K562 (cell line): Measurements from ENCODE around the gene STXBP6. TPM values are rescaled to one million over a fixed set of nuclear protein-coding genes. Genes with fewer than 3 reads are reported as not detected.

Source experiments
- ATF1 ChIP-seq, 2 experiments: fragments of 450-650 bp in 1 of 2; IDR thresholded peaks; 2 replicates each; pipeline ENCODE4 v1.6.1; 2016; ENCODE audit warnings: missing compliant biosample characterization in 1 of 2, missing genetic modification characterization in 1 of 2
- CREB1 ChIP-seq, 2 experiments: sonication (generic) in 1 of 2; formaldehyde crosslinking in 1 of 2; IDR thresholded peaks; 2 replicates each; pipeline versions ENCODE4 v1.6.1 to v1.8.0; 2012 to 2022; ENCODE audit warnings: inconsistent platforms in 1 of 2, mild to moderate bottlenecking in 1 of 2, missing genetic modification reagents in 1 of 2, moderate library complexity in 1 of 2
- HMGN3 ChIP-seq: IDR thresholded peaks from 2 replicates; pipeline ENCODE4 v1.6.1; 2011; ENCODE audit warnings: borderline replicate concordance, low read depth, mild to moderate bottlenecking, mixed read lengths, low read length; ENCODE audit not compliant: insufficient read length; ENCODE audit errors: extremely low read depth
- NFE2L1 ChIP-seq: fragments of 450-650 bp; IDR thresholded peaks from 2 replicates; pipeline ENCODE4 v1.6.1; 2016; ENCODE audit warnings: missing genetic modification characterization, low read depth, mild to moderate bottlenecking, missing compliant biosample characterization, moderate library complexity, borderline replicate concordance
- PTBP1 ChIP-seq: fragments of 200-400 bp; formaldehyde crosslinking; IDR thresholded peaks from 2 replicates; pipeline ENCODE4 v1.6.1; 2017; ENCODE audit warnings: low read depth, low read length
- TOE1 ChIP-seq, 2 experiments: fragments of 450-650 bp in 1 of 2; sonication (generic) in 1 of 2; formaldehyde crosslinking in 1 of 2; IDR thresholded peaks; 2 replicates each; pipeline versions ENCODE4 v1.7.1 to v1.8.0; 2016 to 2022; ENCODE audit warnings: borderline replicate concordance in 2 of 2, mild to moderate bottlenecking in 2 of 2, antibody characterized with exemption in 1 of 2, inconsistent platforms in 1 of 2, low read depth in 1 of 2, missing genetic modification reagents in 1 of 2, moderate library complexity in 1 of 2
- TRIM28 ChIP-seq: fragments of 450-650 bp; IDR thresholded peaks from 2 replicates; pipeline ENCODE4 v1.6.1; 2017
- ZEB2 ChIP-seq: fragments of 450-650 bp; IDR thresholded peaks from 2 replicates; pipeline ENCODE4 v1.6.1; 2016
- ZNF589 ChIP-seq: fragments of 200-800 bp; sonication (Bioruptor generic); IDR thresholded peaks from 2 replicates; pipeline ENCODE4 v1.6.1; 2016; ENCODE audit warnings: low read depth, missing genetic modification characterization, missing compliant biosample characterization
- polyA plus RNA-seq, 8 experiments: library from polyadenylated mRNA; depleted of rRNA in 4 of 8; stranded (reverse) in 5 of 8; unstranded in 3 of 8; fragments of >200 nt; fragmentation: Nextera tagmentation in 2 of 8; fragmentation: Illumina TruSeq in 1 of 8; extraction: Ambion mirVana in 2 of 8; extraction: Trizol in 1 of 8; gene quantifications; 2 replicates each; pipeline versions ENCODE4 v1.2.1 to v1.2.3, GENCODE V29; 2011 to 2014; ENCODE audit warnings: inconsistent platforms in 1 of 8, missing spikeins in 1 of 8
- total RNA-seq, 7 experiments: library from RNA; depleted of rRNA in 6 of 7; stranded (reverse); fragments of >200 nt in 6 of 7; fragmentation: Illumina TruSeq in 2 of 7; extraction: Trizol in 2 of 7; gene quantifications; 2 replicates each; pipeline versions ENCODE4 v1.2.1 to v1.2.3, GENCODE V29; 2011 to 2021; ENCODE audit warnings: low replicate concordance in 1 of 7
- TF ChIP-seq, protein P1 (sequence below): sonication (generic); formaldehyde crosslinking; IDR thresholded peaks from 2 replicates; pipeline ENCODE4 v1.8.0; 2022; ENCODE audit warnings: mild to moderate bottlenecking, missing genetic modification reagents
- TF ChIP-seq, protein P2 (sequence below): fragments of 150-350 bp; IDR thresholded peaks from 2 replicates; pipeline ENCODE4 v1.6.1; 2014; ENCODE audit warnings: low read depth, mild to moderate bottlenecking, low read length, borderline replicate concordance
- TF ChIP-seq, protein P3 (sequence below): fragments of 450-650 bp; IDR thresholded peaks from 2 replicates; pipeline ENCODE4 v1.7.0; 2016; ENCODE audit warnings: borderline replicate concordance
- TF ChIP-seq, protein P4 (sequence below): fragments of 450-650 bp; IDR thresholded peaks from 2 replicates; pipeline ENCODE4 v1.6.1; 2016; ENCODE audit warnings: missing biosample characterization, missing genetic modification characterization

The STXBP6 gene
- total and polyA plus RNA-seq, 9 of the 15 experiments (the other 6 are each of a cell fraction or from before 2014, with no cell fraction given), result 0.27 to 0.89 (median 0.59) TPM

DNA sequence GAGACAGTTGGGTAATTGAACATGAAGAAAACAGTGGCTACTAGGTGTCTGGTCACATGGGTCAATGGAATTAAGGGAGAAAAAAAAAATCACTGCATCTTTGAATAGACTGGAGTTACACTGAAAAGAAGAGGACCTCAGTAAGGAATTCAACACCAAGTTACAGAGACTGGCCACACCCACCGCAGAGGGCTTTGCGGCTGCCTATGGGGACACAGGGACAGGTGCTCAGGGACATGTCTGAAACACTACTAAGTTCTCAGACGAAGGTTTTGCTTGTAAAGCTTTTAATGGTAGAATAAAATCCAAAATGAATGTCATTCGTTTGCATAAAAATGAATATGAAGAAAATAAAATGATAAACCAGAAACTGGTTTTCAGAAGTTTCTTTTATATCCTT is 93.8 kb downstream of the STXBP6 start (continued):
- TF ChIP-seq TOE1 (IDR thresholded peaks at IDR 0.05; ENCODE audit: borderline replicate concordance), result no peak
- no peak for TF ChIP-seq TOE1 (CRISPR knock-in tag; IDR thresholded peaks at IDR 0.05; ENCODE audit: borderline replicate concordance, low read depth)
- TF ChIP-seq NFE2L1 (tag), result no peak
- no peak for TF ChIP-seq ATF1 (CRISPR knock-in tag; IDR thresholded peaks at IDR 0.05)
- TF ChIP-seq ATF1 (tag; IDR thresholded peaks at IDR 0.05), result no peak
- no peak for TF ChIP-seq HMGN3
- no peak for TF ChIP-seq PTBP1
- TF ChIP-seq, protein P1, sequence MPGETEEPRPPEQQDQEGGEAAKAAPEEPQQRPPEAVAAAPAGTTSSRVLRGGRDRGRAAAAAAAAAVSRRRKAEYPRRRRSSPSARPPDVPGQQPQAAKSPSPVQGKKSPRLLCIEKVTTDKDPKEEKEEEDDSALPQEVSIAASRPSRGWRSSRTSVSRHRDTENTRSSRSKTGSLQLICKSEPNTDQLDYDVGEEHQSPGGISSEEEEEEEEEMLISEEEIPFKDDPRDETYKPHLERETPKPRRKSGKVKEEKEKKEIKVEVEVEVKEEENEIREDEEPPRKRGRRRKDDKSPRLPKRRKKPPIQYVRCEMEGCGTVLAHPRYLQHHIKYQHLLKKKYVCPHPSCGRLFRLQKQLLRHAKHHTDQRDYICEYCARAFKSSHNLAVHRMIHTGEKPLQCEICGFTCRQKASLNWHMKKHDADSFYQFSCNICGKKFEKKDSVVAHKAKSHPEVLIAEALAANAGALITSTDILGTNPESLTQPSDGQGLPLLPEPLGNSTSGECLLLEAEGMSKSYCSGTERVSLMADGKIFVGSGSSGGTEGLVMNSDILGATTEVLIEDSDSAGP, result no peak
- TF ChIP-seq, protein P2, sequence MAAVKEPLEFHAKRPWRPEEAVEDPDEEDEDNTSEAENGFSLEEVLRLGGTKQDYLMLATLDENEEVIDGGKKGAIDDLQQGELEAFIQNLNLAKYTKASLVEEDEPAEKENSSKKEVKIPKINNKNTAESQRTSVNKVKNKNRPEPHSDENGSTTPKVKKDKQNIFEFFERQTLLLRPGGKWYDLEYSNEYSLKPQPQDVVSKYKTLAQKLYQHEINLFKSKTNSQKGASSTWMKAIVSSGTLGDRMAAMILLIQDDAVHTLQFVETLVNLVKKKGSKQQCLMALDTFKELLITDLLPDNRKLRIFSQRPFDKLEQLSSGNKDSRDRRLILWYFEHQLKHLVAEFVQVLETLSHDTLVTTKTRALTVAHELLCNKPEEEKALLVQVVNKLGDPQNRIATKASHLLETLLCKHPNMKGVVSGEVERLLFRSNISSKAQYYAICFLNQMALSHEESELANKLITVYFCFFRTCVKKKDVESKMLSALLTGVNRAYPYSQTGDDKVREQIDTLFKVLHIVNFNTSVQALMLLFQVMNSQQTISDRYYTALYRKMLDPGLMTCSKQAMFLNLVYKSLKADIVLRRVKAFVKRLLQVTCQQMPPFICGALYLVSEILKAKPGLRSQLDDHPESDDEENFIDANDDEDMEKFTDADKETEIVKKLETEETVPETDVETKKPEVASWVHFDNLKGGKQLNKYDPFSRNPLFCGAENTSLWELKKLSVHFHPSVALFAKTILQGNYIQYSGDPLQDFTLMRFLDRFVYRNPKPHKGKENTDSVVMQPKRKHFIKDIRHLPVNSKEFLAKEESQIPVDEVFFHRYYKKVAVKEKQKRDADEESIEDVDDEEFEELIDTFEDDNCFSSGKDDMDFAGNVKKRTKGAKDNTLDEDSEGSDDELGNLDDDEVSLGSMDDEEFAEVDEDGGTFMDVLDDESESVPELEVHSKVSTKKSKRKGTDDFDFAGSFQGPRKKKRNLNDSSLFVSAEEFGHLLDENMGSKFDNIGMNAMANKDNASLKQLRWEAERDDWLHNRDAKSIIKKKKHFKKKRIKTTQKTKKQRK, result no peak
- TF ChIP-seq, protein P3, sequence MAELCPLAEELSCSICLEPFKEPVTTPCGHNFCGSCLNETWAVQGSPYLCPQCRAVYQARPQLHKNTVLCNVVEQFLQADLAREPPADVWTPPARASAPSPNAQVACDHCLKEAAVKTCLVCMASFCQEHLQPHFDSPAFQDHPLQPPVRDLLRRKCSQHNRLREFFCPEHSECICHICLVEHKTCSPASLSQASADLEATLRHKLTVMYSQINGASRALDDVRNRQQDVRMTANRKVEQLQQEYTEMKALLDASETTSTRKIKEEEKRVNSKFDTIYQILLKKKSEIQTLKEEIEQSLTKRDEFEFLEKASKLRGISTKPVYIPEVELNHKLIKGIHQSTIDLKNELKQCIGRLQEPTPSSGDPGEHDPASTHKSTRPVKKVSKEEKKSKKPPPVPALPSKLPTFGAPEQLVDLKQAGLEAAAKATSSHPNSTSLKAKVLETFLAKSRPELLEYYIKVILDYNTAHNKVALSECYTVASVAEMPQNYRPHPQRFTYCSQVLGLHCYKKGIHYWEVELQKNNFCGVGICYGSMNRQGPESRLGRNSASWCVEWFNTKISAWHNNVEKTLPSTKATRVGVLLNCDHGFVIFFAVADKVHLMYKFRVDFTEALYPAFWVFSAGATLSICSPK, result no peak
- TF ChIP-seq ZNF589, result no peak
- no peak for TF ChIP-seq CREB1 (IDR thresholded peaks at IDR 0.05)
- no peak for TF ChIP-seq CREB1 (CRISPR knock-in tag; IDR thresholded peaks at IDR 0.05)
- no peak for TF ChIP-seq ZEB2
- no peak for TF ChIP-seq TRIM28
- TF ChIP-seq, protein P4, sequence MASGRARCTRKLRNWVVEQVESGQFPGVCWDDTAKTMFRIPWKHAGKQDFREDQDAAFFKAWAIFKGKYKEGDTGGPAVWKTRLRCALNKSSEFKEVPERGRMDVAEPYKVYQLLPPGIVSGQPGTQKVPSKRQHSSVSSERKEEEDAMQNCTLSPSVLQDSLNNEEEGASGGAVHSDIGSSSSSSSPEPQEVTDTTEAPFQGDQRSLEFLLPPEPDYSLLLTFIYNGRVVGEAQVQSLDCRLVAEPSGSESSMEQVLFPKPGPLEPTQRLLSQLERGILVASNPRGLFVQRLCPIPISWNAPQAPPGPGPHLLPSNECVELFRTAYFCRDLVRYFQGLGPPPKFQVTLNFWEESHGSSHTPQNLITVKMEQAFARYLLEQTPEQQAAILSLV (tag), result no peak
- TF ChIP-seq, all 486 proteins: peak for 0
